DMS114 treated with DMSO at 0.1 percent for 48 hours (cell line): ENCODE results near the gene FBLN1.
"Not testable (repeated sequence)": the region's sequence is repeated elsewhere in the genome, so short reads cannot be mapped to it uniquely, and the experiment has no call there.

Experiments
- DNase-seq: peaks from one replicate; lab custom pipeline; 2025; ENCODE audit not compliant: unreplicated experiment; lab: John Stamatoyannopoulos, UW

FBLN1 gene

DNA sequence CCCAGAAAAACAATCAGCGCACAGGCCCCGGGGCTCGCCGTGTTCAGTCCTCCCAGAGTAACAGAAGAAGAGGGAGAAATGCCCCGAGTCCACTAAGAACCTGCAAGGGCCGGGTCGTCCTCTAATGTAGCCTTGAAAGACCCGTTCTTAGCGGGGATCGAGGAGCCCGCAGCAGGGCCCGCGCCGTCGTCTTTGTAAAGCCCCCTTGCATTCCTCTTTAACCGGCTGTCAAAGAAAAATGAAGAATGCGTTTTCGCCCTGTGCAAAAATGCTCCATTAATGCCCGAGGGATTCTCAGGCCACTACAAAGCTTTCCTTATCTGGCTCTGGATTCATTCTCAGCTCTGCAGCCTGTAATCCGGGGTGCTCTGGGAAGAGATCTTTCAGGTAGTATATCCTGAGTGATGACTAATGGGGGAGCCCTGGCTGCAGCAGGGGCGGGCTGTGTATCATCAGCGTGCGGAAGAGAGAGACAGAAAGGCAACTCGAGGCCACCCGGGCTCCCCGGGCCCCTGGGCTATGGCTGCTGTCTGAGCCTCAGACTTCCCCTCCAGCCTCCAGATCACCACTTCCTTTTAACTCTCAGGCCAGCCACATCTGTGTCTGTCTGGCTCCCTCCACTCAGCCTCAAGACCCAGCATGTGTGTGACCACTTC, 78.2 kb downstream of the FBLN1 start:
- DNase-seq, result no peak

DNA sequence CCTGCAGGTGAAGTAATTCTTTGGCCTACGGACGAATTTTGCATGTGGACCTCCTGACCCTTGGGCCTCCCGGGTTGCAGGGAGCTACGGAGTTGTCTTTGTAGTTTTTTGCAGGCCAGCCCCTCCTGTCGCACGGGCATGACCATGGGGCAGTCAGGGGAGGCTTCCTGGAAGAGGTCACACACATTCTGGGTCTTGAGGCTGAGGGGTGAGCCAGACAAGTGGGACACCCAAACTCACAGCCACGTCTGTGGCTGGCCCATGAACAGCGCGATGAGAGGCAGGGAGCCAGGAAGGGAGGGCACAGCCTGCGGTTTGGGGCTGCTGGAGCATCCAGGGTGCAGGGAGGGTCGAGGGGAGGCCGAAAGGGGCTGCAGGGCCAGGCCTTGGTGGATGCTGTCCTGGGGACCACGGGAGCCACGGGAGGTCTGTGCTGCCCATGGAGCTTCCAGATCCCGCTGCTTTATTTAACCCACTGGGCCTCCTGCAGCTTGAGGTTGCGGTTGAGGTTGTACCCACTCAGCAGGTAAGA, 78.9 kb downstream of the FBLN1 start:
- DNase-seq, result no peak

DNA sequence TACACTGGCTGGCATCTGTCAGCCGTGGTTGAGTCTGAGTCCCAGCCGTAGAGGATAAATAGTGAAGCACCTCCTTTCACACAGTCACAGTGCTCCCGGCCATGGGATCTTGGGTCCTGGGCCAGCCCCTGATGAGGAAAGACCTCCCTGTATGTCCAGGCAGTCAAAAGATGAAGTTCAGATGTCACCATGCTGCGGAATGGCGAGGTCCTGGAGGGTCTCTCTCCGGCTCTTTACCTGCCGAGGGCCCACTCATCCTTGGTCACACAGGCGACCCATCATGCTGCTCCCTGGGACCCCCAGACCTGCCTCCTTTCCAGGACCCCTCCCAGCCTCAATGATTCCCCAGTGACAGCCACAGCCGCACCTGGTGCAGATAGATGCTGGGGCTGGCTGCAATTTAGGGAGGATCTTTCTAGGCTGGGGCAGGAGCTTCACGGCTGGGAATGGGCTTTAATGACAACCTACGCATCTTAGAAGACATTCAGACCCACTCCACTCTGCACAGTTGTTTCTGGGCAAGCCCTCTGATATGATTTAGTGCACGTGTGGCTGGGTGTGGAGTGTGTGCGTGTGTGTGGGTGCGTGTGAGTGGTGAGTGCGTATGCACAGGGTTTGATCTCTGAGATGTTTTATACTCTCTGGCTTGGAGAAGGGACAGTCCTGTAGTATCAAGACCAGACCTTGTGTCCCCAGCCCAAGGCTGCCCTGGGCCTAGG, 79.7 kb downstream of the FBLN1 start:
- DNase-seq, result no peak

DNA sequence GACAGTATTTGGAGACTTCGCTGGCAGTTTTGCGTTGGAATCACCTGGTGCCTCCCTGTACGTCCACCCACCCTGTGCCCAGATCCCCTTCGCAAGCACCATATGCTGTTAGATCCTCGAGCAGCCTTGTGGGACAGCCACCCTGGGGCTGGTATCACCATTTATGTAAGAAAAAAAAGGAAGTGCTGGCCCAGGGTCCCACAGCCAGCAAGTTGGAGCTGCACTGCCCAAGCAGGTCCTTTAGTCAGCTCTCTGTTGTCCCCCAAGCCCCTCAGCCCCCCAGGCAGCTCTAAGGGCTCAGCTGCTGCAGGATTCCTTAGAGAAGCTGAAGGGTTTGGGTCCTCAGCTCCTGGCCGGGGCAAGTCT, 80.3 kb downstream of the FBLN1 start:
- no peak for DNase-seq

DNA sequence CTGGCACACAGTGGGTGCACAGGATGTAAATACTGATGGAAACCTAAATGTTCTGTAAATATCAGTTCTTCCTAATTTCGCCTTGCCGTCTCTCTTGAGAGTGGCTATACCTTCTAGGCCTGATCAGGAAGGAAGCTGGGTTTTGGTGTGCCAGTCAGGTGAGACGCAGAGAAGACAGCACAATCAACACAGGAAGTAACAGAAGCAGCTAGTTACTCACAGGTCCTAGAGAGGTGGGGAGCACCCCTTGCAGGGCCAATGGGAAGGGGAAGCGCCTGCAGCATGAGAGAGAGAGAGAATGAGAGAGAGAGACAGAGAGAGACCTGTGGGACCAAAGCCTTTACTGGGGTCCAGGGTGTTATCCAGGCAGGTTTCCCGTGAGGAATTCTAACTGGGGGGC, 80.8 kb downstream of the FBLN1 start:
- no peak for DNase-seq

DNA sequence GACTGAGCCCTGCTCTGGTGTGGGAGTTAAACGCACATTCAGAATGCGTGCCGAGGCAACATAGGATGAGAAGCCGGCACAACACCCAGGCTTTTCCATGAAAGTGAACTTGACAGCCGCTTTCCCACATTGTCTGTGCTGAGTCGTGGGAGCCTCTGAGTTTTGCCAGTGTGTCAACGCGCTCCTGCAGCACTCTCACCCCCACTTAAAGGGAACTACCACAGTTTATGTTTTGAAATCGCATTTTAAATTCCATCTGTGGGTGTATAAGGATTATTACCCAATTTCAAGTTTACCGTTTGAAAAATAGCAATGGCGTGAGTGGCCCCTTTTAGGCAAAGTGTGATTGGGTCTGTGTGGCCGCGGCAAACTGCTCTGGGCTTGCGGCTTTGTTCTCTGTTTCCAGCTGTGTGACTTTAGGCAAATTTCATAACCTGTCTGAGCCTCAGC, 81.5 kb downstream of the FBLN1 start:
- DNase-seq, result no peak

DNA sequence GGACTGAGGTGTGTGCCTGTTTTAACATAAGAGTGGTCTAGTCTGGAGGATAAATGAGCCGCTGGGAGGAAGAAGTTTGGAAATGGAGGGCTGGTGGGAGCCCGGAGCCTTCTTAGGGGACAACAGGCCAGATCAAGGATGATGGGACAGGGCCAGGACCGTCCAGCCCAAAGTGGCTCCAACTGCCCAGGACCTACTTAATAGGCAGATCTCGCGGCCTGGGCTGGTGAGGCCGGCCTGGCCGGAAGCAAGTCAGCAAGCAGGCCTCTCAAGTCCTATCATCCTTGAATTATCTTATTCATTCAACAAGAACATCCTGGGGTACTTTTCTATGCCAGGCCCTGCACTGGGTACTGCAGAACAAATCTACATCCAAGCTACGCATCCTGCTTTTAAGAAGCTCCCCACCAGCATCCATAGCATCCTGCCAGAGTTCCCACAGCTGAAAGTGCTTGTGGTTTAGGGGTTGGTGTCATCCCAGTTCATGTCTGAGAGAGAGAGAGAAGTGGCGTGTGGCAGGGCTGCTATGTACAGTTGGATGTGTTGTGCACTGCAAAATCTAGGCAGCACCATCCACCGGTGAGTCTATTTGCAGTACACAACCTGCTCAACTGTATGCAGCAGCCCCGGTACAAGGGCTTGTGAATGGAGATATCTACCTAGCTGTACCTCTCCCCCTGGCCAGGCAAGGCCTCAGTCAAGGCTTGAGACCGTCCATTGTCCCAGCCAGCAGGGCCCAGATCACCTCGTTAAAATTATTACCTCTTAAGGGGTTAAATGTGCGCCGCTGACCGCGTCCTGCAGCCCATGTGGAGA, 82.1 kb downstream of the FBLN1 start:
- no peak for DNase-seq

DNA sequence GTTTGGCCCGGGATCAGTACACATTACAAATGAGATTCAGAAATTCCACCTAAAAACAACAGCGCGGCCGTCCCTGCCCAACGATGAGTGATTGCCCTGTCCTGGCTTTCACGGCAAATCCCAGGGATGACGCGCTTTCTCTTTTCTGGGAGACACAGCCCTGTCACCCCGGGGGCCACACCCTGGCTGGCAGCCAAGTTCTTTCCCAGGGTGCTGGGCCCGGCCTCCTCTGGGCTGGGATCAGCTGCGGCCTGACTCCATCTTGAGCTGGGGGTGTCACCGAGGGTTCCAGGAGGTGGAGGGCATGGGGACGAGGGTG, 82.7 kb downstream of the FBLN1 start:
- no peak for DNase-seq

DNA sequence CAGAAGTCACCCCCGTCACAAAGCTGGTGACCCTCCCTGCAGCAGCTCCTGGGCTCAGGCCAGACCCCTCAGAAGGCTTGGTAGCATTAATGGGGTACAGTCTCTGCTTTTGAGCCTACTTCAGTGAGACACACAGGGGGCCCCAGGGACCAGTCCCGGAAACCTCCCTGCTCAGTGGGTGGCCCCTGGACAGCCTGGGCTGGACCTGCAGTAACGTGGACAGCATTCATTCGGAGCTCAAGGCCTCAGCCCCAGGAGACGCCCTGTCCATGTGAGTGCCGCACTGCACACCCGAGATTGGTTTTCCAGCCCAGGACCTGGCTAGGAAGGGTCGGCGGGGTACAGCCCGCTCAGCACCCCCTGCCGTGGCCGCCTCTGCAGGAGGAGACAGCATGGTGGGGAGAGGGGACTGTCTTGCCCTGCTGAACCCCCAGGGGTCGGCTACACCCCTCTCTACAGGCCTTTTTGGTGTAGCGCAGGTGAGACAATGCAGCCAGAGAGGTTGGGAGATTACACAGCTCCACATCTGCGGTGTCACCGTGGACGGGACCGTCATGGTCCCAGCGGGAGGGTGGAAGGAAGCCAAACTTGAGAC, 83.4 kb downstream of the FBLN1 start:
- DNase-seq, result no peak

DNA sequence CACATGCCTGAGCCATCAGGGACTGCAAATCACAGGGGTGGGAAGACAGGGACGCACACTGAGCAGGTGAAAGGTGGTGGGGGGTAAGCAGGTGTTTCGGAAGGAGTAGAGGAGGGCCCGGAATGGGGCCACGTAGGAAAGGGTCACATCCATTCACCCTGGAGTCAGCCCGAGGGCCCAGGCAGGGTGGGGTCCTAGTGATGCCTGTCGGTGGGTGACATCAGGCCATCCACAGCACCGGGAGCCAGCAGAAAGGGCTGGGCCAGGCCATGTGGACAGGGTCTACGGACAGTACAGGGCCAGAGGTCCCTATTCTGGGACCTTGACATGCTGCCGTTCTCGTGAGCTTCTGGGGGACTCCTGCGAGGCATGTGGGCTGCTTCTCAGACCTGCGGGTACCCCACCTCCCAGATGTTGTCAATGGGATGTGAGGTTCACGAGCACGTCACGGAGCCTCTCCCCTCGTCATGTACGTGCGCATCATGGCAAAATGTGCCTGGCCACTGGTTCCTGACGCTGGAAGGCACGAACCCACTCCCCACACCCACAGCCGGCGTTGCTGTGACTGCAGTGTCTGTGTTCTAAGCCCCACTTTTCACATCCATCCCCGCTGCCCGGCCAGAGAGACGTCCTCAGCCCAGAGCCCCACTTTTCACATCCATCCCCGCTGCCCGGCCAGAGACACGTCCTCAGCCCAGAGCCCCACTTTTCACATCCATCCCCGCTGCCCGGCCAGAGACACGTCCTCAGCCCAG, 84.1 kb downstream of the FBLN1 start:
- DNase-seq, result no peak

DNA sequence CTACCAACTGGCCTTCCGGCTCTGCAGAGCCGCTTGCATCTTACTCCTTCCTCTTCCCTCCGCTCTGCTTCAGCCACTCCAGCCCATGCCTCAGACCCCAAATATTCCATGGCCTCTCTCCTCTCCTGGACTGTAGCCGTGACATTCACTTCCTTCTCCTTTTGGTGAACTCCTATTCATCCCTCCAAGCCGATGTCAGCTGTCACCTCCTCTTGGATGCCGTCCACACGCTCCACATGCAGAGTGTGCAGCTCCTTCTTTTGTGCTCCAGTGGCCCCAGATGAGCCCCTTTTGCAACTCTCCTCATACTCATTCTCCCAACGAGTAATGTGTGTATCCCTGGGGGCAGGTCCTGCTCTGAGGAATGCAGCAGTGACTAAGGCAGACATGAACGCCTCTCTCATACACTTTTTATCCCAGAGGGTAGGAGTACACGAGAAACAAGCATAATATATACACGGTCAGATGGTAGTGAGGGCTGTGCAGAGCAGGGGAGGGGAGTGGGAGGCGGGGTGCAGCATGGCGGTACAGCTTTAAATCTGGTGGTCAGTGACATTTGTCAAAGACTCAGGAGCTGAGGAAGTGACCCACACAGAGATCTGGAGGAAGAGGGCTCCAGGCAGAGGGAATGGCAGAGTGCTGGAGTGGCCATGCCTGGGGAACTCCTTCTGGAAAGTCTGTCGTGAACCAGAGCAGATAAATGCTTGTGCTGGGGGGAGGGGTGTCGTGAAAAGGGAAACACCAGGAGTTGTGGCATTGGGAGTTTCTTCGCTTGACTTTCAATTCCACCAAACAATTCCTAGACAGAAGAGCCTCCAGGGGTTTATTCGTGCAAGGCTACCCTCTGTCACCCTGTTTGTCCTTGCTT, 85.2 kb downstream of the FBLN1 start:
- no peak for DNase-seq

DNA sequence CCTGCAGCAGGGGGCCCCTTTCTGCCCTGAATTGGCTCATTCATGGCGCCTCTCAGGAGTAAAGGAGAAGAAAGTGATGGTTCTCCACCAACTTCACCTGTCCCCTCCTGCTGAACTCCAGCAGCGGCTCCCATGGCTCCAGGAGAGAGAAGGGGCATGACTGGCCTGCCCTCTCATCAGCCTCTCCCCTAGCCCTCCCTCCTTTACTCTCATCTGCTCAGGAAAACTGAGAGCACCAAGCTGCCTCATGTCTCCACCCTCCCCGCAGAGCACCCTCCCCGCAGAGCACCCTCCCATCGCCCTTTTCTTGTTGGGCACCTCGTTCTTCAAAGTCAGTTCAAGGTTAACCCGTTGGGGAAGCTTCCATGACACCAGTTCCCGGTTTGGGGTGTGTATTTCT, 86.9 kb downstream of the FBLN1 start:
- no peak for DNase-seq

DNA sequence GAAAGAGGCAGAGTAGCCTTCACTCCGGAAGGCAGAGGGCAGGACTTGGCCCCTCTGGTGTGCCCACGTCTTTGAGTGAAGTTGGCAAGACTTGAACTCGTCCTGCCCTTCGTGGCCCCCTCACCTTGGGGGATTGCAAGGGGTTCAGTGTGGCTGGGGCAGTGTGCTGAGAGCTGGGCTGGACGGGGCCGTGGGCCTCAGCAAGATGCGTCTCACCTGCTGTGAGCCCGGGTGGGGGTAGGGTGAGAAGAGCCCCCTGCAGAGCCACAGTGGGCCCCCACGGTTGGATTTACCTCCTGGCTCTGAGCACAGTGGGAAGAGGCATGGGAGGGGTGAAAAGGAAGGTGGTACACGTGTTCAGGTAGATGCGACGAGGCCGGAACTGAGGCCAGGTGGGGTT, 87.6 kb downstream of the FBLN1 start:
- no peak for DNase-seq

DNA sequence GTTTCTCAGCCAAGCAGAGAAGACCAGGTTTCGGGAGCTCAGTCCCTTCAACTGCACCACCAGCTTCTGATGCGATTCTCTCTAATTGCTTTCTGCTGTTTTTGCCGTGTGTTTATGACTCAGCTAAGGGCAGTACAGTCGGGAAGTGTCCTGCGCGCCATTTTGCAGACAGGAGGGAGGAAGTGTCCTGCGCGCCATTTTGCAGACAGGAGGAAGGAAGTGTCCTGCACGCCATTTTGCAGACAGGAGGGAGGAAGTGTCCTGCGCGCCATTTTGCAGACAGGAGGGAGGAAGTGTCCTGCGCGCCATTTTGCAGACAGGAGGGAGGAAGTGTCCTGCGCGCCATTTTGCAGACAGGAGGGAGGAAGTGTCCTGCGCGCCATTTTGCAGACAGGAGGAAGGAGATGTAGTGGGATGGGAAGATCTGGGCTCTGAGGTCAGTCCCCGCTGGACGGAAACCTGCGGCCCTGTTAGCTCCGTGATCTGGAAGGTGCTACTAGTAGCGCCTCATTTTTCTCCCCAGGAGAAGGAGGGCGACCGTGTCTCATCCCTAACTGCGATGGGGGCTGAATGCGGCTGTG, 89.0 kb downstream of the FBLN1 start:
- DNase-seq, result not testable (repeated sequence)

DNA sequence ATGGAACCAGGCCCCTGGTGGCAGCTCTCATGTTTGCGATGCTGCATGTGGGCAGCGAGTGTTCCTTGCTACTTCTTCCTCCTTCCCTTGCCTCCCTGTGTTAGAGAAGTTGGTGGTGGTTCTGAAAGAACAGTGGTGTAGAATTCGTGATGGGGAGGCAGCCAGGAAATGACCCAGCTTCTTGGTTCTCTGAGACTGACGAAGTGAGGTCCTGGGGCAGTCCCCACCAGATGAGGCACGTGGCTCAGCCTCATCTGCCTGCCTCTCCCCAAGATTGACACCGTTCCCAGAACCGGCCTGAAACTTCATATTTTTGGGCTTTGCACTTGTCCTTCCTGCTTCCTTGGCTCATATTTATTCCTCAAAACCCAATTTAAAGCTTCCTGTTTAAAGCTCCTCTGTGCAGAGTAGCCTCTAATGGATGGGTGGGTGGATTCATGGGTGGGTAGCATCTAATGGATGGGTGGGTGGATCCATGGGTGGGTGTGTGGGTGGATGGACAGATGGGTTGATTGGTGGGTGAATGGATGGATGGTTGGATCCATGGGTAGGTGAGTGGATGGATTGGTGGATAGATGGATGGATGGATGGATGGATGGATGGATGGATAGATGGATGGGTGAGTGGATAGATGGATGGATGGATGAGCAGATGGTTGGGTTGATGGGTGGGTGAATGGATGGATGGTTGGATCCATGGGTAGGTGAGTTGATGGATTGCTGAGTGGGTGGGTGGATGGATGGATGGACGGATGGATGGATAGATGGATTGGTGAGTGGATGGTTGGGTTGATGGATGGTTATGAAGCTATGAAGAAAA, 91.6 kb downstream of the FBLN1 start:
- no peak for DNase-seq

DNA sequence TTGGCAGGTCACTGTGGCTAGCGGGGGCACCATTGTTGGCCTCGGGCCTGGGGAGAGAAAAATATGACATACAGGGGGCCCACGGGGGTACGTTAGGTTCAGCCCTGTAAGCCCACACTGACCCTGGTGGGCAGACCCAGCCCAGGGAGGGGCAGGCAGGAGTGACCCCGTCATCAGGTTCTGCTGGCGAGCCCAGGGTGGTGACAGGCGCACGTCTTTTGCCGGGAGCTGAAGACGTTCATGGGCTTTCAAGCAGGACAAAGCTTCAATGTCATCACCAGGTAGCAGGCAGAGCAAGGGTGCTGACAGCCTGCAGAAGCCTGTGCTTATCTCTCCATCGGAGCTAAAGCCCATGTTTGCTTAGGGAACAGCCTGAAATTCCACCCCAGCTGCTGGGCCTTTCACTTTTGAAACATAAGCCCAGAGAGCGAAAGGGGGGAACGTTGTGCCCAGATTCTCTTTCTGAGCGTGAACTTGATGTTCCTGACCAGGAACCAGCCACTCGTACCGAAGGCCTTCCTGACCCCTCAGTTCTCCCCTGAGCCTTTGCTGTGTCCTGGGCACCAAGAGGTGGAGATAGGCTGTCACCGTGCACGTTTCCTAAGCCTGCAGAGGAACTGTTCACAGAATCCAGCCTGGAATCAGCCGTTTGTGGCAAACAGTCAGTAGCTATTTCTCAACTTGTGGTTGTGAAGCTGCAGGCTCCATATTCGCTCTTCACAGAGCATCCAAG, 94.9 kb downstream of the FBLN1 start:
- DNase-seq, result no peak

DNA sequence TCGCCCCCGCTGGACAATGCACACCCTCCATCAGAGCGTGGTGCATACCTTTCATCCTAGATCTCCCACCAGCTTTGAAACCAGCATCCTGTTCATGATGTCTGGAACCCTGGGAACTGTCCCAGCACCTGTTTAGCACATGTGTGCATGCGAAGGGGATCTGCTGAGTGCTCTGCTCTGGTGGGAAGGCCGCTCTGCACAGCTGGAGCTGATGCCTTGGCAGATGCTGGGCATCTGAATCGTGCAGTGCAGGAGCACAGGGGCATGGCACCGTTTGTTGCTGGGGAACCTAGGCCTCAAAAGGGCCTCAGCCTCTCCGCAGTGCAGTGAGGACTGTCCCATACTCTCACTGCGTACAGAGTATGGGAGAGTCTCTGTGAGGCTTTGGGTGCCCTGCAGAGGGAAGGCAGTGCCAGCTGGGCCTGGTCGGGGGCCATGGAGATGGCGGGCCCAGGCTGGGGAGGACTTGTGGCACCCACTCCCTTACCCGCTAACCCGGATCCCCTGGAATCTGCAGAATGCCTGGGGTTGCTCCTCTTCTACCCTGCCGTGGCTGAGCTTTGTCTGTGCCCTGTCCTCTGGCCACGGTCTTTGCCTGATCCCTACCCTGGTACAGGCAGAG, 96.0 kb downstream of the FBLN1 start:
- no peak for DNase-seq
